A549 treated with RU486 at 1 μM for 4 hours (cell line): ENCODE results near the gene PLAAT1. TPM values are rescaled to one million over a fixed set of nuclear protein-coding genes. Genes with fewer than 3 reads are reported as not detected.

Experiments used
- total RNA-seq: library from RNA; stranded (reverse); fragments of 200-300 nt; extraction: Qiagen RNA extraction; gene quantifications from 5 replicates; pipeline ENCODE4 v1.2.3, GENCODE V29; 2022; ENCODE audit warnings: low read depth

Gene PLAAT1
- not detected in 5 replicates for total RNA-seq

DNA sequence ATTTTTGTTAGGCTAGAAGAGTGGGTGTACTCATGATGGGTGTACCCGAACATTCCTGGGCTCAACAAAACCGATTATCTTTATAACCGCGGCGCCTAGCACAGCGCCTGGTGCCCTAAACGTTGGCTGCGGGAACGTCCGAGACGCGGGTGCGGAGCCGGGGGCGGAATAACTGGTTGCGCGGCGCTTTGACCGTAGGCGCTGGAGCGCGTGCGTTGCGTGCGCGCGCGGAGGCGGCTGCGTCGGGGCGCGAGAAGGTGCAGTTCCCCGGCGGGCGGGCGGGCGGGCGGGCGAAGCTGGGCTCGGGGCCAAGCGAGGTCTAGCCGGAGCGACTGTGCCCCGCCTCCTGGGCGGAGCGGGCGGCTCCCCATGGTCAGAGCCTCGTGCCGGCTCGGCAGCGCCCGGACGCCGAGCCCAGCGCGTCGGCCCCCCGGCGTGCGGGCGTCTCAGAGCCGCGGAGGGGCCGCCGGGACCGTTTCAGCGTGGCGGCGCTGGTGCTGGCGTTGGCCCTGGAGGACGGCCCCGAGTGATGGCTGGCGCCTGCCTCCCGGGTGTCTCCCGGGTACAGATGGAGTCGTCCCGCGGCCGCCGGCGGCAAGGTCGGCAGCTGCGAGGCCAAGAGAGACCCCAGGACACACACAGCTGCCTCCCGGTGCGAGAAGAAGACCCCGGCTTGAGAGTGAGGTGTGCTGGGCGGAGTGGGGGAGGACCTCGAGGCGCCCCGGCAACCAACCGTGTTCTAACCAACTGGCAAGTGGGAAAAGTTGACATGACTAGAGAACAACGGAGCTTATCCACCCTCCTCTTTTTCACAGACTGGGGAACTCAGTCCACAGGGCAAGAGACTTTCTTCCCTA is at the start of gene PLAAT1:
Gene PLAAT1, plus strand, starts transcription at position 373 of the 857 bp plus-strand sequence. CDS start 14,429 bp downstream, outside the sequence.

Other genes with a start within 250 kb of the PLAAT1 start
- not detected in 5 replicates for gene ATP13A5, start 137.5 kb downstream of the PLAAT1 start, total RNA-seq